ENCODE measurements around the gene SIVA1.

- TF ChIP-seq CTCF (IDR thresholded peaks at IDR 0.05; ENCODE audit: borderline replicate concordance, extremely low read depth, low read length, poor library complexity, severe bottlenecking) (no peak), EZH2 (IDR thresholded peaks at IDR 0.05; ENCODE audit: borderline replicate concordance, low read depth, low read length, severe bottlenecking) (no peak)
These were observed 40.7 kb downstream of the SIVA1 start for GRCh38 chr14:104793703-104793959.

Measured in DND-41 (cell line).